MM.1S (cell line): ENCODE data around the gene ROBO3.

ENCODE experiments used
- CTCF ChIP-seq: fragments of 300-600 bp; sonication (generic); IDR thresholded peaks from 2 replicates; pipeline ENCODE4 v1.5.1; 2016; ENCODE audit warnings: antibody characterized with exemption, low read length, mixed read lengths
- EZH2 ChIP-seq: fragments of 300-600 bp; sonication (generic); optimal IDR thresholded peaks from 2 replicates; pipeline ENCODE3; 2017; ENCODE audit warnings: low read depth, mild to moderate bottlenecking, antibody characterized with exemption, low read length, mixed read lengths

- TF ChIP-seq CTCF (no peak), EZH2 (no peak)
These were observed 26.9 kb downstream of the ROBO3 start for GRCh38 chr11:124892146-124892545.
